Neural cell (in vitro differentiated cells): ENCODE data around the gene LDLRAD4. TPM values are rescaled to one million over a fixed set of nuclear protein-coding genes. Genes with fewer than 3 reads are reported as not detected.

Experiments
- H2AFZ ChIP-seq: fragments of 200-600, 300-800 bp; sonication (generic), shearing (Covaris generic); 2 replicates; pipeline ENCODE4 v1.6.0; 2014; ENCODE audit warnings: low read depth, mild to moderate bottlenecking, antibody characterized with exemption, low read length, moderate library complexity
- H3F3A ChIP-seq: fragments of 200-600 bp; shearing (Covaris generic); 2 replicates; pipeline ENCODE4 v1.6.1; 2016; ENCODE audit warnings: mild to moderate bottlenecking, moderate library complexity, mixed read lengths, antibody characterized with exemption, low read length; ENCODE audit not compliant: insufficient read depth, poor library complexity, severe bottlenecking
- H3K27ac ChIP-seq: fragments of 200-600, 300-800 bp; sonication (generic), shearing (Covaris generic); 2 replicates; pipeline ENCODE4 v1.5.1; 2014; ENCODE audit warnings: mild to moderate bottlenecking, low read length, moderate library complexity
- H3K27me3 ChIP-seq: fragments of 300-800, 200-600 bp; sonication (generic), shearing (Covaris generic); 2 replicates; pipeline ENCODE4 v1.6.0; 2014; ENCODE audit warnings: mild to moderate bottlenecking, low read depth, low read length, moderate library complexity; ENCODE audit not compliant: insufficient read depth
- H3K36me3 ChIP-seq: fragments of 300-800, 200-600 bp; sonication (generic), shearing (Covaris generic); 2 replicates; pipeline ENCODE4 v1.5.1; 2014; ENCODE audit warnings: mild to moderate bottlenecking, antibody characterized with exemption, low read length, moderate library complexity; ENCODE audit not compliant: insufficient read depth
- H3K4me2 ChIP-seq: fragments of 300-800, 200-600 bp; sonication (generic), shearing (Covaris generic); 2 replicates; pipeline ENCODE4 v1.6.0; 2014; ENCODE audit warnings: mild to moderate bottlenecking, low read length
- H3K4me3 ChIP-seq: fragments of 300-800, 200-600 bp; sonication (generic), shearing (Covaris generic); 2 replicates; pipeline ENCODE4 v1.5.1; 2014; ENCODE audit warnings: mild to moderate bottlenecking, low read length, moderate library complexity
- H3K79me2 ChIP-seq: fragments of 200-600 bp; shearing (Covaris generic); replicated peaks from 2 replicates; pipeline ENCODE4 v1.6.0; 2014; ENCODE audit warnings: mild to moderate bottlenecking, low read length, moderate library complexity; ENCODE audit not compliant: insufficient read depth
- H3K9ac ChIP-seq: fragments of 300-800, 200-600 bp; sonication (generic), shearing (Covaris generic); 2 replicates; pipeline ENCODE4 v1.6.1; 2016; ENCODE audit warnings: mild to moderate bottlenecking, low read length, mixed read lengths
- H3K9me2 ChIP-seq: fragments of 200-600 bp; shearing (Covaris generic); 2 replicates; pipeline ENCODE4 v1.6.1; 2016; ENCODE audit warnings: mild to moderate bottlenecking, low read length, mixed read lengths; ENCODE audit not compliant: insufficient read depth
- H3K9me3 ChIP-seq: fragments of 200-600, 300-800 bp; sonication (generic), shearing (Covaris generic); 2 replicates; pipeline ENCODE4 v1.6.1; 2016; ENCODE audit warnings: mild to moderate bottlenecking, mixed run types, low read length, moderate library complexity, mixed read lengths
- H4K20me1 ChIP-seq: fragments of 200-600 bp; shearing (Covaris generic); 2 replicates; pipeline ENCODE4 v1.6.1; 2016; ENCODE audit warnings: mild to moderate bottlenecking, mixed run types; ENCODE audit not compliant: insufficient read depth
- CTCF ChIP-seq: fragments of 450-650 bp; IDR thresholded peaks from 2 replicates; pipeline ENCODE4 v1.5.1; 2014; ENCODE audit warnings: antibody characterized with exemption, mild to moderate bottlenecking, moderate library complexity; ENCODE audit not compliant: poor library complexity, severe bottlenecking
- EP300 ChIP-seq: fragments of 450-650 bp; conservative IDR thresholded peaks from 2 replicates; pipeline ENCODE4 v1.6.1; 2014; ENCODE audit warnings: antibody characterized with exemption, mild to moderate bottlenecking, moderate library complexity; ENCODE audit not compliant: poor library complexity, severe bottlenecking
- EZH2 ChIP-seq: fragments of 200-600, 300-800 bp; shearing (Covaris generic), sonication (generic); IDR thresholded peaks from 2 replicates; pipeline ENCODE4 v1.6.1; 2014; ENCODE audit warnings: antibody characterized with exemption, low read length, borderline replicate concordance, mild to moderate bottlenecking; ENCODE audit not compliant: insufficient read depth, poor library complexity, severe bottlenecking
- MXI1 ChIP-seq: fragments of 450-650 bp; conservative IDR thresholded peaks from 2 replicates; pipeline ENCODE4 v1.6.1; 2014; ENCODE audit warnings: antibody characterized with exemption, mild to moderate bottlenecking; ENCODE audit not compliant: poor library complexity, severe bottlenecking
- POLR2AphosphoS5 ChIP-seq: IDR thresholded peaks from 2 replicates; pipeline ENCODE4 v1.6.1; 2012
- RAD21 ChIP-seq: fragments of 450-650 bp; conservative IDR thresholded peaks from 2 replicates; pipeline ENCODE4 v1.6.1; 2014; ENCODE audit warnings: antibody characterized with exemption, mild to moderate bottlenecking, moderate library complexity
- REST ChIP-seq: IDR thresholded peaks from 2 replicates; pipeline ENCODE4 v1.6.1; 2012; ENCODE audit warnings: borderline replicate concordance
- SMC3 ChIP-seq: fragments of 450-650 bp; conservative IDR thresholded peaks from 2 replicates; pipeline ENCODE4 v1.6.1; 2014; ENCODE audit warnings: antibody characterized with exemption, mild to moderate bottlenecking, moderate library complexity; ENCODE audit not compliant: poor library complexity
- TAF1 ChIP-seq: IDR thresholded peaks from 2 replicates; pipeline ENCODE4 v1.6.1; 2012; ENCODE audit warnings: low read depth
- polyA plus RNA-seq: library from polyadenylated mRNA; depleted of rRNA; stranded (reverse); fragments of >200 nt; gene quantifications from 2 replicates; pipeline ENCODE4 v1.2.3, GENCODE V29; 2014

LDLRAD4 gene
- polyA plus RNA-seq, 1 donor from 2014 or later = 3.7 TPM

- no peak for TF ChIP-seq EZH2
- TF ChIP-seq CTCF = no peak
- no peak for TF ChIP-seq EP300
- TF ChIP-seq SMC3 = no peak
- TF ChIP-seq TAF1 = no peak
- Histone ChIP-seq H3K4me3 (no peak overlapping the region), H3K4me2 (no peak overlapping the region), H3K27me3 (no peaks in the 10 kb centered on the region), H3F3A (no peaks in the 10 kb centered on the region), H3K27ac (no peak overlapping the region), H4K20me1 (no peaks in the 10 kb centered on the region), H3K36me3 (no peaks in the 10 kb centered on the region), H3K9me3 (no peaks in the 10 kb centered on the region), H2AFZ (no peak overlapping the region), H3K9ac (no peak overlapping the region), H3K79me2 (no peaks in the 10 kb centered on the region), H3K9me2 (no peaks in the 10 kb centered on the region)
Observed at GRCh38 chr18:13288509-13289133, 70.1 kb downstream of the LDLRAD4 start.

GRCh38 chr18:13289481-13290205, 71.1 kb downstream of the LDLRAD4 start:
- Histone ChIP-seq H3K4me3 (no peak overlapping the region), H3K9me3 (no peaks in the 10 kb centered on the region), H3F3A (no peaks in the 10 kb centered on the region), H2AFZ (no peak overlapping the region), H3K79me2 (no peaks in the 10 kb centered on the region), H3K36me3 (no peaks in the 10 kb centered on the region), H3K9ac (no peak overlapping the region), H4K20me1 (no peaks in the 10 kb centered on the region), H3K9me2 (no peaks in the 10 kb centered on the region), H3K27ac (no peak overlapping the region), H3K4me2 (no peak overlapping the region), H3K27me3 (no peaks in the 10 kb centered on the region)
- TF ChIP-seq EZH2 = no peak
- no peak for TF ChIP-seq POLR2AphosphoS5
- TF ChIP-seq SMC3 = no peak

GRCh38 chr18:13290856-13291271, 72.3 kb downstream of the LDLRAD4 start:
- Histone ChIP-seq H3K4me3 (no peak overlapping the region), H3K9me3 (no peaks in the 10 kb centered on the region), H3K9me2 (no peaks in the 10 kb centered on the region), H3K36me3 (no peaks in the 10 kb centered on the region), H4K20me1 (no peaks in the 10 kb centered on the region), H3K79me2 (no peaks in the 10 kb centered on the region), H3K27ac (no peak overlapping the region), H3K4me2 (no peak overlapping the region), H3K9ac (no peak overlapping the region), H3K27me3 (no peaks in the 10 kb centered on the region), H3F3A (no peaks in the 10 kb centered on the region), H2AFZ (no peak overlapping the region)
- TF ChIP-seq TAF1 (no peak), POLR2AphosphoS5 (no peak), MXI1 (no peak), EZH2 (no peak), EP300 (no peak), RAD21 (no peak), REST (no peak), SMC3 (no peak), CTCF (no peak)
